Measurements from ENCODE around the gene PLPPR4. TPM values are rescaled to one million over a fixed set of nuclear protein-coding genes. Genes with fewer than 3 reads are reported as not detected.

PLPPR4 gene, protein sequence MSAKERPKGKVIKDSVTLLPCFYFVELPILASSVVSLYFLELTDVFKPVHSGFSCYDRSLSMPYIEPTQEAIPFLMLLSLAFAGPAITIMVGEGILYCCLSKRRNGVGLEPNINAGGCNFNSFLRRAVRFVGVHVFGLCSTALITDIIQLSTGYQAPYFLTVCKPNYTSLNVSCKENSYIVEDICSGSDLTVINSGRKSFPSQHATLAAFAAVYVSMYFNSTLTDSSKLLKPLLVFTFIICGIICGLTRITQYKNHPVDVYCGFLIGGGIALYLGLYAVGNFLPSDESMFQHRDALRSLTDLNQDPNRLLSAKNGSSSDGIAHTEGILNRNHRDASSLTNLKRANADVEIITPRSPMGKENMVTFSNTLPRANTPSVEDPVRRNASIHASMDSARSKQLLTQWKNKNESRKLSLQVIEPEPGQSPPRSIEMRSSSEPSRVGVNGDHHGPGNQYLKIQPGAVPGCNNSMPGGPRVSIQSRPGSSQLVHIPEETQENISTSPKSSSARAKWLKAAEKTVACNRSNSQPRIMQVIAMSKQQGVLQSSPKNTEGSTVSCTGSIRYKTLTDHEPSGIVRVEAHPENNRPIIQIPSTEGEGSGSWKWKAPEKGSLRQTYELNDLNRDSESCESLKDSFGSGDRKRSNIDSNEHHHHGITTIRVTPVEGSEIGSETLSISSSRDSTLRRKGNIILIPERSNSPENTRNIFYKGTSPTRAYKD
- total RNA-seq: not detected in 2 replicates

DNA sequence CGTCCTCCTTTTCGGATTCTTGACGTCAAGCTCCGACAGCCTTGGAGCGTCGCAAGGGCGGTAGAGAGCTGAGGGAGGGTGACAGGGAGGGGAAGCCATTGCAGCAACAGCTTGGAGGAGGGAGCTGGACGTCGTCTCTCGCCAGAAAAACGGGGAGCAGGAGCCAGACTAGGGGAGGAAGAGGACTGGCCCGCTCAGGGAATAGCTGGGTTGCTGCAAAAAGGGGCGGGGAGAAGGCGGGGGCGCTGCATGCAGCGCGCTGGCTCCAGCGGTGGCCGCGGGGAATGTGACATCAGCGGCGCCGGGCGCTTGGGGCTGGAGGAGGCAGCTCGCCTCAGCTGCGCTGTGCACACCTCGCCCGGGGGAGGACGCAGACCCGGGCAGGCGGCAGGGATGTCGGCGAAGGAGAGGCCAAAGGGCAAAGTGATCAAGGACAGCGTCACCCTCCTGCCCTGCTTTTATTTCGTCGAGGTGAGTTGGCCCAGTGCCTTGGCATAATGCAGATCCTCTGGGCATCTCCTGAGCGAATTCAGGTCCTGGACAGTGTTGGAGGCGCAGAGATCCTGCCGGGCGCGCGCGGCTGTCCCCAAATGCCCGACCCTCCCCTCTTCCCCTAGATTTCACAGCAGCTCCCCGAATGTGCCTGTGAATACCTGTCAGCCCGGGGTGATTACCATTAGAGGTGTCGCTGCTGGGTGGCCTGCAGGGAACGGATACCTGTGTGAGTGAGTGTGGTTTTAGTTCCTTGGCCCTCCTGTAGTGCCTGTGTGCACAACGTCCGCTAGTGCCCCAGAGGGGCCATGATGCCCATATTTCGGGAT lies at the start of gene PLPPR4:
PLPPR4 (plus strand) TSS at position 292 of the 821 bp plus-strand sequence; CDS start at position 394, 102 bp downstream.

Measured in placental epithelial cell (primary cell).